MM.1S (cell line): ENCODE data around the gene PTPRJ.
A peak's percentile ranks its signal among the peaks of the same experiment; 100 is the strongest.
"Not testable (repeated sequence)": the region's sequence is repeated elsewhere in the genome, so short reads cannot be mapped to it uniquely, and the experiment has no call there.

Experiments
- DNase-seq: peaks from one replicate; pipeline ENCODE4 v3.0.0-alpha.2; 2015
- H2AFZ ChIP-seq: fragments of 300-600 bp; sonication (generic); 2 replicates; pipeline ENCODE4 v1.6.0; 2016; ENCODE audit warnings: antibody characterized with exemption, low read length
- H3F3A ChIP-seq: fragments of 300-600 bp; sonication (generic); 2 replicates; pipeline ENCODE4 v1.6.1; 2016; ENCODE audit warnings: mild to moderate bottlenecking, antibody characterized with exemption, low read length, moderate library complexity, mixed read lengths; ENCODE audit not compliant: insufficient read depth
- H3K27ac ChIP-seq: fragments of 300-600 bp; sonication (generic); 2 replicates; pipeline ENCODE4 v1.5.1; 2016; ENCODE audit warnings: mild to moderate bottlenecking, low read length
- H3K27me3 ChIP-seq: fragments of 300-600 bp; sonication (generic); replicated peaks from 2 replicates; pipeline ENCODE4 v1.6.0; 2016; ENCODE audit warnings: low read length; ENCODE audit not compliant: insufficient read depth
- H3K36me3 ChIP-seq: fragments of 300-600 bp; sonication (generic); replicated peaks from 2 replicates; pipeline ENCODE4 v1.6.1; 2016; ENCODE audit warnings: mild to moderate bottlenecking, low read length, mixed read lengths; ENCODE audit not compliant: insufficient read depth
- H3K4me1 ChIP-seq: fragments of 300-600 bp; sonication (generic); 2 replicates; pipeline ENCODE4 v1.6.1; 2016; ENCODE audit warnings: low read length, mixed read lengths
- H3K4me2 ChIP-seq: fragments of 300-600 bp; sonication (generic); 2 replicates; pipeline ENCODE4 v1.6.0; 2016; ENCODE audit warnings: low read depth, low read length
- H3K4me3 ChIP-seq: fragments of 300-600 bp; sonication (generic); 2 replicates; pipeline ENCODE4 v1.5.1; 2016; ENCODE audit warnings: low read length, mixed read lengths
- H3K79me2 ChIP-seq: fragments of 300-600 bp; sonication (generic); 2 replicates; pipeline ENCODE4 v1.6.1; 2016; ENCODE audit warnings: mixed run types, low read length, mixed read lengths
- H3K9ac ChIP-seq: fragments of 300-600 bp; sonication (generic); 2 replicates; pipeline ENCODE4 v1.6.1; 2016; ENCODE audit warnings: low read length, mixed read lengths
- H3K9me2 ChIP-seq: fragments of 300-600 bp; sonication (generic); replicated peaks from 2 replicates; pipeline ENCODE4 v1.6.1; 2016; ENCODE audit warnings: mild to moderate bottlenecking, low read length, mixed read lengths; ENCODE audit not compliant: insufficient read depth
- H3K9me3 ChIP-seq: fragments of 300-600 bp; sonication (generic); replicated peaks from 2 replicates; pipeline ENCODE4 v1.6.1; 2016; ENCODE audit warnings: mild to moderate bottlenecking, low read length, mixed read lengths; ENCODE audit not compliant: insufficient read depth
- H4K20me1 ChIP-seq: fragments of 300-600 bp; sonication (generic); 2 replicates; pipeline ENCODE4 v1.6.1; 2016; ENCODE audit warnings: mild to moderate bottlenecking, low read length, moderate library complexity, mixed read lengths; ENCODE audit not compliant: insufficient read depth
- EZH2 ChIP-seq: fragments of 300-600 bp; sonication (generic); optimal IDR thresholded peaks from 2 replicates; pipeline ENCODE3; 2017; ENCODE audit warnings: low read depth, mild to moderate bottlenecking, antibody characterized with exemption, low read length, mixed read lengths
- EZH2phosphoT487 ChIP-seq: fragments of 300-600 bp; sonication (generic); IDR thresholded peaks from 2 replicates; pipeline ENCODE4 v1.6.1; 2018; ENCODE audit warnings: antibody characterized with exemption, low read length
- TF ChIP-seq, protein P1 (sequence below): fragments of 300-600 bp; sonication (generic); IDR thresholded peaks from 2 replicates; pipeline ENCODE4 v1.5.1; 2016; ENCODE audit warnings: antibody characterized with exemption, low read length, mixed read lengths

The PTPRJ gene

GRCh38 chr11:47948137-47948536, 32.2 kb upstream of the PTPRJ start:
- TF ChIP-seq, protein P1, sequence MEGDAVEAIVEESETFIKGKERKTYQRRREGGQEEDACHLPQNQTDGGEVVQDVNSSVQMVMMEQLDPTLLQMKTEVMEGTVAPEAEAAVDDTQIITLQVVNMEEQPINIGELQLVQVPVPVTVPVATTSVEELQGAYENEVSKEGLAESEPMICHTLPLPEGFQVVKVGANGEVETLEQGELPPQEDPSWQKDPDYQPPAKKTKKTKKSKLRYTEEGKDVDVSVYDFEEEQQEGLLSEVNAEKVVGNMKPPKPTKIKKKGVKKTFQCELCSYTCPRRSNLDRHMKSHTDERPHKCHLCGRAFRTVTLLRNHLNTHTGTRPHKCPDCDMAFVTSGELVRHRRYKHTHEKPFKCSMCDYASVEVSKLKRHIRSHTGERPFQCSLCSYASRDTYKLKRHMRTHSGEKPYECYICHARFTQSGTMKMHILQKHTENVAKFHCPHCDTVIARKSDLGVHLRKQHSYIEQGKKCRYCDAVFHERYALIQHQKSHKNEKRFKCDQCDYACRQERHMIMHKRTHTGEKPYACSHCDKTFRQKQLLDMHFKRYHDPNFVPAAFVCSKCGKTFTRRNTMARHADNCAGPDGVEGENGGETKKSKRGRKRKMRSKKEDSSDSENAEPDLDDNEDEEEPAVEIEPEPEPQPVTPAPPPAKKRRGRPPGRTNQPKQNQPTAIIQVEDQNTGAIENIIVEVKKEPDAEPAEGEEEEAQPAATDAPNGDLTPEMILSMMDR, result no peak
- H3K79me2 ChIP-seq, result no peaks in the 10 kb centered on the region
- no peaks in the 10 kb centered on the region for H3K9me2 ChIP-seq
- H3K4me3 ChIP-seq, result no peak overlapping the region
- no peak for DNase-seq
- H3K36me3 ChIP-seq, result no peaks in the 10 kb centered on the region
- no peak overlapping the region for H3K4me2 ChIP-seq
- H3K4me1 ChIP-seq, result peaks cover 5% of the 10 kb centered on the region; the same call in 1 of the 2 replicates
- no peaks in the 10 kb centered on the region for H3F3A ChIP-seq
- no peaks in the 10 kb centered on the region for H3K9me3 ChIP-seq
- no peak overlapping the region for H2AFZ ChIP-seq
- no peak overlapping the region for H3K27ac ChIP-seq
- no peaks in the 10 kb centered on the region for H4K20me1 ChIP-seq
- H3K27me3 ChIP-seq, result no peaks in the 10 kb centered on the region
- H3K9ac ChIP-seq, result no peak overlapping the region

DNA sequence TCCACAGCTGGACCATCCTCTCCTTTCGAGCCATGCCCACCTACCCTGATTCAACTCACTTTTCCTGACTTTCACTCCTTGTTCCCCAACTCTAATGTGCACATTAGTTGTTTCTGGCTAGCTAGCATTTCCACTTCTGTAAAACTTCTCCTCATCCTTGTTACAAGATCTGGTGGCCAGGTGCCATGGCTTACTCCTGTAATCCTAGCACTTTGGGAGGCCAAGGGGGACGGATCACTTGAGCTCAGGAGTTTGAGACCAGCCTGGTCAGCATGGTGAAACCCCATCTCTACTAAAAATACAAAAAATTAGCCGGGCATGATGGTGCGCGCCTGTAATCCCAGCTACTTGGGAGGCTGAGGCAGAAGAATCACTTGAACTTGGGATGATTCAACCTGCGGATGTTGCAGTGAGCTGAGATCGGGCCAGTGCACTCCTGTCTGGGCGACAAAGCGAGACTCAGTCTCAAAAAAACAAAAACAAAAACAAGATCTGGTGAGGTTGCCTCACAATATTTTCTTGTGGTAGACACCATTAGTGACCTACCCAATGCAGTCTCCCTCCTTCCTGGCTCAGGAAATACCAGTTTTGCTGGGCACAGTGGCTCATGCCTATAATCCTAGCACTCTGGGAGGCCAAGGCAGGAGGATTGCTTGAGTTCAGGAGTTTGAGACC, 31.2 kb upstream of the PTPRJ start:
- not testable (repeated sequence) for H3K27me3 ChIP-seq, H4K20me1 ChIP-seq, H3K9ac ChIP-seq

GRCh38 chr11:47950396-47950795, 30.0 kb upstream of the PTPRJ start:
- Histone ChIP-seq H3K4me2 (no peak overlapping the region; the same call in 1 of the 2 replicates), H3K9ac (no peak overlapping the region), H3K9me3 (no peaks in the 10 kb centered on the region), H3K4me3 (no peak overlapping the region), H3K27me3 (no peaks in the 10 kb centered on the region), H2AFZ (no peak overlapping the region), H3K36me3 (no peaks in the 10 kb centered on the region), H3K9me2 (no peaks in the 10 kb centered on the region), H4K20me1 (no peaks in the 10 kb centered on the region), H3K4me1 (peaks cover 5% of the 10 kb centered on the region; the same call in 1 of the 2 replicates), H3F3A (no peaks in the 10 kb centered on the region), H3K79me2 (no peaks in the 10 kb centered on the region), H3K27ac (peak overlapping the region; percentile 5; the same call in 1 of the 2 replicates)
- TF ChIP-seq EZH2phosphoT487 (no peak), EZH2 (no peak)
- TF ChIP-seq, protein P1, result no peak
- DNase-seq, result peak; percentile 65

More for the DNA sequence above, 31.2 kb upstream of the PTPRJ start:
- DNase-seq, H3K9me3 ChIP-seq, H3K4me3 ChIP-seq, H3K4me1 ChIP-seq, H3F3A ChIP-seq, H3K9me2 ChIP-seq, H3K27ac ChIP-seq, H3K36me3 ChIP-seq, H3K4me2 ChIP-seq, H3K79me2 ChIP-seq, H2AFZ ChIP-seq: not testable (repeated sequence)

- not testable (repeated sequence) for H3K4me2 ChIP-seq, H3K9ac ChIP-seq, H3K4me1 ChIP-seq, H3K9me2 ChIP-seq, H3K27ac ChIP-seq, H3K4me3 ChIP-seq, H4K20me1 ChIP-seq, H3K36me3 ChIP-seq, H3F3A ChIP-seq, DNase-seq, H2AFZ ChIP-seq, H3K27me3 ChIP-seq, H3K79me2 ChIP-seq, H3K9me3 ChIP-seq
Observed at GRCh38 chr11:47951504-47951903, 28.9 kb upstream of the PTPRJ start.
